ENCODE results near the gene CKS2.

CKS2 gene

DNA sequence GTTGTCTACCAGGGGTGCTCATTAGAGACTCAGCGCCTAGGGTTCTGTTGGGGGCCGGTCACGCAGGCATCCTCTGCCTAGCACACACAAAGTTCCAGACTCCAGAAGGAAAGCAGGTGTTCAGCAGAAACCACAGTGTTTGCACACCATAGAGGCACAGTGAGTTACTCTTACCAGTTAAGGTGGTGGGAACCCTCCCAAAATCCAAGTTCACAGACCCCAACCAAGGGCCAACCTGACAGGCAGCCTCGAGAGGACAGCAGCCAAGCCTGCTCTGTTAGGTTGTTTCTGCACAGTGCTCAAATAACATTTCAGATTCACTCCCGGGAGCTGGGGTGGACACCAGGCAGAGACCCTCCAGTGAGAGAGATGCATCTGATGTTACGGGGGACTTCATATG, 43.5 kb downstream of the CKS2 start:
- Histone ChIP-seq H3K27me3 (ENCODE audit: control insufficient read depth in 5 of 5, insufficient read depth in 4 of 5, low read length in 5 of 5) (no peaks in the 10 kb centered on the region), H3K9ac (ENCODE audit: low read length in 5 of 5) (no peak overlapping the region), H3K9me3 (ENCODE audit: control insufficient read depth in 5 of 5, low read length in 5 of 5) (no peaks in the 10 kb centered on the region), H3K36me3 (ENCODE audit: control insufficient read depth in 5 of 5, insufficient read depth in 5 of 5, low read length in 5 of 5) (peaks cover 22 to 98% (median 95%) of the 10 kb centered on the region in 5 donors), H3K4me3 (ENCODE audit: low read depth in 1 of 5, low read length in 5 of 5) (no peak overlapping the region), H3K4me1 (ENCODE audit: control insufficient read depth in 5 of 5, insufficient read depth in 5 of 5, low read length in 5 of 5) (peaks cover 0 to 11% (median 0%) of the 10 kb centered on the region in 5 donors), H3K27ac (ENCODE audit: low read depth, low read length) (no peak overlapping the region)

DNA sequence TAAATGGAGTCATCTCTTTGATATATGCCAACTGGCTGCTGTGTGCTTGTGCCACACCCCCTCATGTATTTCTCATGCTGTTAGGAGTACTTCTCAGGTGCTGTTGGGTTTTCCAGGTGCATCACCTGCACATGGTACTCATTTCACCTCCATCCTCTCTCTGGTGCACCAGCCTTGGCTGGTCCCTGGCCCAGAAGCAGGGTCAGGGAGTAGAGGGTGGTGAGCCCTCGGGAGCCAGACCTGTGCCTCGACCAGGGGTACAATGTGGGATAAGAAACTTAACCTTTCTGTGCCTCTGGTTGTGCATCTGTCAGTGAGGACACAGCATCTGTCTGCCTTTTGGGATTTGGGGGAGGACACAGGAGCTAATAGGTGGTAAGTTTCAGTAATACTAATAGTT, 45.8 kb downstream of the CKS2 start:
- no peaks in the 10 kb centered on the region for H3K27me3 ChIP-seq (ENCODE audit: control insufficient read depth in 5 of 5, insufficient read depth in 4 of 5, low read length in 5 of 5)
- no peak overlapping the region for H3K9ac ChIP-seq (ENCODE audit: low read length in 5 of 5)
- peaks cover 29 to 97% (median 93%) of the 10 kb centered on the region in 5 donors for H3K36me3 ChIP-seq (ENCODE audit: control insufficient read depth in 5 of 5, insufficient read depth in 5 of 5, low read length in 5 of 5)
- no peak overlapping the region for H3K4me3 ChIP-seq (ENCODE audit: low read depth in 1 of 5, low read length in 5 of 5)
- H3K9me3 ChIP-seq (ENCODE audit: control insufficient read depth in 5 of 5, low read length in 5 of 5): no peaks in the 10 kb centered on the region
- H3K27ac ChIP-seq (ENCODE audit: low read depth, low read length): no peak overlapping the region
- H3K4me1 ChIP-seq (ENCODE audit: control insufficient read depth in 5 of 5, insufficient read depth in 5 of 5, low read length in 5 of 5): peaks cover 0 to 17% (median 0%) of the 10 kb centered on the region in 5 donors

GRCh38 chr9:89357331-89358197, 46.6 kb downstream of the CKS2 start:
- Histone ChIP-seq H3K9ac (ENCODE audit: low read length in 5 of 5) (no peak overlapping the region), H3K4me1 (ENCODE audit: control insufficient read depth in 5 of 5, insufficient read depth in 5 of 5, low read length in 5 of 5) (peaks cover 0 to 14% (median 0%) of the 10 kb centered on the region in 5 donors), H3K27ac (ENCODE audit: low read depth, low read length) (no peak overlapping the region), H3K4me3 (ENCODE audit: low read depth in 1 of 5, low read length in 5 of 5) (no peak overlapping the region), H3K27me3 (ENCODE audit: control insufficient read depth in 5 of 5, insufficient read depth in 4 of 5, low read length in 5 of 5) (no peaks in the 10 kb centered on the region), H3K9me3 (ENCODE audit: control insufficient read depth in 5 of 5, low read length in 5 of 5) (no peaks in the 10 kb centered on the region), H3K36me3 (ENCODE audit: control insufficient read depth in 5 of 5, insufficient read depth in 5 of 5, low read length in 5 of 5) (peaks cover 26 to 97% (median 94%) of the 10 kb centered on the region in 5 donors)

- peaks cover 26 to 91% (median 87%) of the 10 kb centered on the region in 5 donors for H3K36me3 ChIP-seq (ENCODE audit: control insufficient read depth in 5 of 5, insufficient read depth in 5 of 5, low read length in 5 of 5)
- no peaks in the 10 kb centered on the region for H3K27me3 ChIP-seq (ENCODE audit: control insufficient read depth in 5 of 5, insufficient read depth in 4 of 5, low read length in 5 of 5)
- H3K9me3 ChIP-seq (ENCODE audit: control insufficient read depth in 5 of 5, low read length in 5 of 5): no peaks in the 10 kb centered on the region
- H3K4me1 ChIP-seq (ENCODE audit: control insufficient read depth in 5 of 5, insufficient read depth in 5 of 5, low read length in 5 of 5): peaks cover 0 to 7% (median 0%) of the 10 kb centered on the region in 5 donors
- no peak overlapping the region for H3K27ac ChIP-seq (ENCODE audit: low read depth, low read length)
- no peak overlapping the region for H3K4me3 ChIP-seq (ENCODE audit: low read depth in 1 of 5, low read length in 5 of 5)
- H3K9ac ChIP-seq (ENCODE audit: low read length in 5 of 5): no peak overlapping the region
These were observed 47.5 kb downstream of the CKS2 start for GRCh38 chr9:89358376-89358916.

DNA sequence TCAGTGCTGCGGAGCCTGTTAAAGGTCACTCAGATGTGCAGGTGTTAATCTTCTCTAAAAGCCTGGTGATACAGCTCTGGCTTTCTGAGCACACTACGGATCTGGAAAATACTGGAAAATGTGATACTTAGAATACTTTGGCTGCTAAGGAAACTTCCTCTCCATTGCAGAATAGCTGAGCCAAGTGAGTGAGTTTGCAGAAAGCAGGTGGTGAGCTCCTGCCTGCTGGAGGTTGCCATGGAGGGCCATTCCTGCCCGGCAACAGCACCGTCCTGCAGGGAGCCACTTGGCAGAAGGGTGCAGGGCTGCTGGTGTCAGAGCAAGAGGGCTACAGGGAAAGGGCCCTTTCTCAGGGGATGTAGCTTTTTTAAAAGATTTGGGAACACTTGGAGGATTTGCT, 48.0 kb downstream of the CKS2 start:
- H3K4me3 ChIP-seq (ENCODE audit: low read depth in 1 of 5, low read length in 5 of 5): no peak overlapping the region
- H3K27me3 ChIP-seq (ENCODE audit: control insufficient read depth in 5 of 5, insufficient read depth in 4 of 5, low read length in 5 of 5): no peaks in the 10 kb centered on the region
- no peak overlapping the region for H3K27ac ChIP-seq (ENCODE audit: low read depth, low read length)
- H3K36me3 ChIP-seq (ENCODE audit: control insufficient read depth in 5 of 5, insufficient read depth in 5 of 5, low read length in 5 of 5): peaks cover 22 to 86% (median 83%) of the 10 kb centered on the region in 5 donors
- no peak overlapping the region for H3K9ac ChIP-seq (ENCODE audit: low read length in 5 of 5)
- peaks cover 0 to 6% (median 0%) of the 10 kb centered on the region in 5 donors for H3K4me1 ChIP-seq (ENCODE audit: control insufficient read depth in 5 of 5, insufficient read depth in 5 of 5, low read length in 5 of 5)
- H3K9me3 ChIP-seq (ENCODE audit: control insufficient read depth in 5 of 5, low read length in 5 of 5): no peaks in the 10 kb centered on the region

- Histone ChIP-seq H3K36me3 (ENCODE audit: control insufficient read depth in 5 of 5, insufficient read depth in 5 of 5, low read length in 5 of 5) (peaks cover 19 to 78% (median 75%) of the 10 kb centered on the region in 5 donors), H3K9me3 (ENCODE audit: control insufficient read depth in 5 of 5, low read length in 5 of 5) (no peaks in the 10 kb centered on the region), H3K4me3 (ENCODE audit: low read depth in 1 of 5, low read length in 5 of 5) (no peak overlapping the region), H3K27me3 (ENCODE audit: control insufficient read depth in 5 of 5, insufficient read depth in 4 of 5, low read length in 5 of 5) (no peaks in the 10 kb centered on the region), H3K9ac (ENCODE audit: low read length in 5 of 5) (no peak overlapping the region), H3K4me1 (ENCODE audit: control insufficient read depth in 5 of 5, insufficient read depth in 5 of 5, low read length in 5 of 5) (peaks cover 0 to 6% (median 0%) of the 10 kb centered on the region in 5 donors), H3K27ac (ENCODE audit: low read depth, low read length) (peak overlapping the region; percentile 9)
These were observed 48.8 kb downstream of the CKS2 start for GRCh38 chr9:89359751-89360261.

DNA sequence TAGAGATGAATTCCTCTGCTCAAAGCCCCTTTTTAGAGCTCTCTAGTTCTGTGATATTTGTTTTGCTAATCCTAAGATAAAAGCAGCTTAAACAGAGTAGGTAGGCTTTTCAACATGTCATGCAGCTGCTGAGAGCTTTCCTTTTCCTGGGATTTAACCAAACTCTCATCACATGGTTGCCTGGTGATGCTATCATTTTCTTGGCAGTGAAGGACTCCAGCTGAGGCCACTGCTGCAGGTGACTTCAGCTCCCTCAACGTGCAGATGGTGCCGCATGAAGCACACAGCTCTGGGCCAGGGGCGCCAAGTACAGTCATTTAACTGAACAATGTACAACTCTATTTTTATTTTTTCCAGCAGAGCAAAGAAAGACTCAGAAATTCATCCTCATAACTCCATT, 49.5 kb downstream of the CKS2 start:
- Histone ChIP-seq H3K4me1 (ENCODE audit: control insufficient read depth in 5 of 5, insufficient read depth in 5 of 5, low read length in 5 of 5) (peaks cover 0 to 6% (median 0%) of the 10 kb centered on the region in 5 donors), H3K36me3 (ENCODE audit: control insufficient read depth in 5 of 5, insufficient read depth in 5 of 5, low read length in 5 of 5) (peaks cover 15 to 71% (median 69%) of the 10 kb centered on the region in 5 donors), H3K9ac (ENCODE audit: low read length in 5 of 5) (no peak overlapping the region), H3K9me3 (ENCODE audit: control insufficient read depth in 5 of 5, low read length in 5 of 5) (no peaks in the 10 kb centered on the region), H3K27me3 (ENCODE audit: control insufficient read depth in 5 of 5, insufficient read depth in 4 of 5, low read length in 5 of 5) (no peaks in the 10 kb centered on the region), H3K4me3 (ENCODE audit: low read depth in 1 of 5, low read length in 5 of 5) (no peak overlapping the region), H3K27ac (ENCODE audit: low read depth, low read length) (no peak overlapping the region)

GRCh38 chr9:89361031-89361430, 50.0 kb downstream of the CKS2 start:
- no peak overlapping the region for H3K4me3 ChIP-seq (ENCODE audit: low read depth in 1 of 5, low read length in 5 of 5)
- no peaks in the 10 kb centered on the region for H3K27me3 ChIP-seq (ENCODE audit: control insufficient read depth in 5 of 5, insufficient read depth in 4 of 5, low read length in 5 of 5)
- H3K9ac ChIP-seq (ENCODE audit: low read length in 5 of 5): no peak overlapping the region
- peaks cover 0 to 6% (median 0%) of the 10 kb centered on the region in 5 donors for H3K4me1 ChIP-seq (ENCODE audit: control insufficient read depth in 5 of 5, insufficient read depth in 5 of 5, low read length in 5 of 5)
- H3K36me3 ChIP-seq (ENCODE audit: control insufficient read depth in 5 of 5, insufficient read depth in 5 of 5, low read length in 5 of 5): peaks cover 12 to 66% (median 63%) of the 10 kb centered on the region in 5 donors
- no peaks in the 10 kb centered on the region for H3K9me3 ChIP-seq (ENCODE audit: control insufficient read depth in 5 of 5, low read length in 5 of 5)
- H3K27ac ChIP-seq (ENCODE audit: low read depth, low read length): no peak overlapping the region

- H3K4me1 ChIP-seq (ENCODE audit: control insufficient read depth in 5 of 5, insufficient read depth in 5 of 5, low read length in 5 of 5): peaks cover 0 to 6% (median 0%) of the 10 kb centered on the region in 5 donors
- no peaks in the 10 kb centered on the region for H3K9me3 ChIP-seq (ENCODE audit: control insufficient read depth in 5 of 5, low read length in 5 of 5)
- H3K9ac ChIP-seq (ENCODE audit: low read length in 5 of 5): no peak overlapping the region
- peaks cover 11 to 56% (median 53%) of the 10 kb centered on the region in 5 donors for H3K36me3 ChIP-seq (ENCODE audit: control insufficient read depth in 5 of 5, insufficient read depth in 5 of 5, low read length in 5 of 5)
- H3K4me3 ChIP-seq (ENCODE audit: low read depth in 1 of 5, low read length in 5 of 5): no peak overlapping the region
- no peak overlapping the region for H3K27ac ChIP-seq (ENCODE audit: low read depth, low read length)
- no peaks in the 10 kb centered on the region for H3K27me3 ChIP-seq (ENCODE audit: control insufficient read depth in 5 of 5, insufficient read depth in 4 of 5, low read length in 5 of 5)
These were observed 51.0 kb downstream of the CKS2 start for GRCh38 chr9:89361816-89362646.

Measured in subcutaneous abdominal adipose tissue (tissue), 5 donors.